ENCODE data around the gene PLB1.

DNA sequence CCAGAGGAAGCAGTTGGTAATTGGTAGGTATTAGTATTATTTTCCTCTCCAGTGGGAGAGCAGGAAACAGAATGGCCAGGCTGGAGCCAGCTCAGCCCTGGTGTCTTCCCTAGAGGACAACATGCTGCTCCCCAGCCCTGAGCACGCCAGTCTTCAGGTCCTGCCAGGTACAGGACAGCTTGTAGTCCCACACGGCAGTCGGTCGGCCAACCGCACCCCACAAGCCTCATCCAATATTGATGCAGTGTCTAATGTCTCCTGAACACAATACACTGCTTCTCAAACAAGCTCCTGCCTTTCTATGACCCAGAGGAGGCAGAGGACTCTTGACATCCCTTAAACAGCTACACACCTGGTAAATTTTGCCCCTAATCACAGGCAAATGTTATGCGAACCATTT is 184.8 kb downstream of the PLB1 start:
- TF ChIP-seq EP300 (IDR thresholded peaks at IDR 0.05; ENCODE audit: borderline replicate concordance) (no peak), FOXM1 (IDR thresholded peaks at IDR 0.05; ENCODE audit: borderline replicate concordance, low read depth) (no peak), EGR1 (IDR thresholded peaks at IDR 0.05) (no peak), RAD21 (IDR thresholded peaks at IDR 0.05; ENCODE audit: low read depth) (no peak), ZBTB7A (IDR thresholded peaks at IDR 0.05; ENCODE audit: low read depth) (no peak), NFIC (IDR thresholded peaks at IDR 0.05) (no peak), CREB1 (IDR thresholded peaks at IDR 0.05; ENCODE audit: low read depth) (no peak), YY1 (IDR thresholded peaks at IDR 0.05; ENCODE audit: low read depth) (no peak), CEBPB (IDR thresholded peaks at IDR 0.05) (no peak), TCF12 (IDR thresholded peaks at IDR 0.05; ENCODE audit: low read depth) (no peak), TAF1 (IDR thresholded peaks at IDR 0.05; ENCODE audit: low read depth) (no peak)
- TF ChIP-seq, protein P1, sequence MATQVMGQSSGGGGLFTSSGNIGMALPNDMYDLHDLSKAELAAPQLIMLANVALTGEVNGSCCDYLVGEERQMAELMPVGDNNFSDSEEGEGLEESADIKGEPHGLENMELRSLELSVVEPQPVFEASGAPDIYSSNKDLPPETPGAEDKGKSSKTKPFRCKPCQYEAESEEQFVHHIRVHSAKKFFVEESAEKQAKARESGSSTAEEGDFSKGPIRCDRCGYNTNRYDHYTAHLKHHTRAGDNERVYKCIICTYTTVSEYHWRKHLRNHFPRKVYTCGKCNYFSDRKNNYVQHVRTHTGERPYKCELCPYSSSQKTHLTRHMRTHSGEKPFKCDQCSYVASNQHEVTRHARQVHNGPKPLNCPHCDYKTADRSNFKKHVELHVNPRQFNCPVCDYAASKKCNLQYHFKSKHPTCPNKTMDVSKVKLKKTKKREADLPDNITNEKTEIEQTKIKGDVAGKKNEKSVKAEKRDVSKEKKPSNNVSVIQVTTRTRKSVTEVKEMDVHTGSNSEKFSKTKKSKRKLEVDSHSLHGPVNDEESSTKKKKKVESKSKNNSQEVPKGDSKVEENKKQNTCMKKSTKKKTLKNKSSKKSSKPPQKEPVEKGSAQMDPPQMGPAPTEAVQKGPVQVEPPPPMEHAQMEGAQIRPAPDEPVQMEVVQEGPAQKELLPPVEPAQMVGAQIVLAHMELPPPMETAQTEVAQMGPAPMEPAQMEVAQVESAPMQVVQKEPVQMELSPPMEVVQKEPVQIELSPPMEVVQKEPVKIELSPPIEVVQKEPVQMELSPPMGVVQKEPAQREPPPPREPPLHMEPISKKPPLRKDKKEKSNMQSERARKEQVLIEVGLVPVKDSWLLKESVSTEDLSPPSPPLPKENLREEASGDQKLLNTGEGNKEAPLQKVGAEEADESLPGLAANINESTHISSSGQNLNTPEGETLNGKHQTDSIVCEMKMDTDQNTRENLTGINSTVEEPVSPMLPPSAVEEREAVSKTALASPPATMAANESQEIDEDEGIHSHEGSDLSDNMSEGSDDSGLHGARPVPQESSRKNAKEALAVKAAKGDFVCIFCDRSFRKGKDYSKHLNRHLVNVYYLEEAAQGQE (IDR thresholded peaks at IDR 0.05; ENCODE audit: low read depth) = no peak
- TF ChIP-seq, protein P2, sequence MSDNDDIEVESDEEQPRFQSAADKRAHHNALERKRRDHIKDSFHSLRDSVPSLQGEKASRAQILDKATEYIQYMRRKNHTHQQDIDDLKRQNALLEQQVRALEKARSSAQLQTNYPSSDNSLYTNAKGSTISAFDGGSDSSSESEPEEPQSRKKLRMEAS (IDR thresholded peaks at IDR 0.05) = no peak
- TF ChIP-seq, protein P3, sequence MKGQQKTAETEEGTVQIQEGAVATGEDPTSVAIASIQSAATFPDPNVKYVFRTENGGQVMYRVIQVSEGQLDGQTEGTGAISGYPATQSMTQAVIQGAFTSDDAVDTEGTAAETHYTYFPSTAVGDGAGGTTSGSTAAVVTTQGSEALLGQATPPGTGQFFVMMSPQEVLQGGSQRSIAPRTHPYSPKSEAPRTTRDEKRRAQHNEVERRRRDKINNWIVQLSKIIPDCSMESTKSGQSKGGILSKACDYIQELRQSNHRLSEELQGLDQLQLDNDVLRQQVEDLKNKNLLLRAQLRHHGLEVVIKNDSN (IDR thresholded peaks at IDR 0.05) = no peak
